Measurements from ENCODE around the gene REN. TPM values are rescaled to one million over a fixed set of nuclear protein-coding genes. Genes with fewer than 3 reads are reported as not detected.

The REN gene
- total and polyA plus RNA-seq, 4 donors = 0.05 to 0.25 (median 0.15) TPM; not detected in 1

- no peak for TF ChIP-seq HNF4G (IDR thresholded peaks at IDR 0.05)
- TF ChIP-seq CTCF (IDR thresholded peaks at IDR 0.05; ENCODE audit: low read depth, low read length, missing input control) = no peak
- no peak for TF ChIP-seq SP1 (IDR thresholded peaks at IDR 0.05)
- TF ChIP-seq GABPA (IDR thresholded peaks at IDR 0.05 in 1 of 2, conservative IDR thresholded peaks at IDR 0.05 in 1 of 2) = no peak
- no peak for TF ChIP-seq RXRA (IDR thresholded peaks at IDR 0.05)
- TF ChIP-seq ATF3 (IDR thresholded peaks at IDR 0.05) = no peak
- no peak for TF ChIP-seq FOXA2 (IDR thresholded peaks at IDR 0.05)
- no peak for TF ChIP-seq EGR1 (IDR thresholded peaks at IDR 0.05; ENCODE audit: low read depth in 2 of 2)
- Histone ChIP-seq H3K36me3 (ENCODE audit: control insufficient read depth in 4 of 4, insufficient read depth in 3 of 4, low read depth in 1 of 4, low read length in 3 of 4) (peaks cover 0 to 2% (median 0%) of the 10 kb centered on the region in 4 donors), H3K27me3 (ENCODE audit: control insufficient read depth in 4 of 4, insufficient read depth in 4 of 4, low read length in 3 of 4) (no peaks in the 10 kb centered on the region), H3K9ac (ENCODE audit: low read depth in 1 of 2, low read length in 2 of 2) (no peak overlapping the region), H3K4me1 (ENCODE audit: control insufficient read depth in 4 of 4, insufficient read depth in 4 of 4, low read length in 3 of 4) (peaks cover 3 to 31% (median 19%) of the 10 kb centered on the region in 4 donors), H3K4me3 (ENCODE audit: low read depth in 1 of 3, low read length in 3 of 3) (no peak overlapping the region), H3K27ac (ENCODE audit: low read depth in 1 of 2, low read length in 2 of 2) (no peak overlapping the region), H3K9me3 (ENCODE audit: control insufficient read depth in 4 of 4, low read length in 3 of 4) (no peaks in the 10 kb centered on the region)
- no peak for DNase-seq (ENCODE audit: low spot score)
- 45% methylated on average over 2 of the region's 2 CpGs for WGBS
Measured at GRCh38 chr1:204206121-204206520, 40.0 kb upstream of the REN start.

- Histone ChIP-seq H3K9me3 (ENCODE audit: control insufficient read depth in 4 of 4, low read length in 3 of 4) (no peaks in the 10 kb centered on the region), H3K4me3 (ENCODE audit: low read depth in 1 of 3, low read length in 3 of 3) (no peak overlapping the region), H3K27ac (ENCODE audit: low read depth in 1 of 2, low read length in 2 of 2) (no peak overlapping the region), H3K27me3 (ENCODE audit: control insufficient read depth in 4 of 4, insufficient read depth in 4 of 4, low read length in 3 of 4) (no peaks in the 10 kb centered on the region), H3K4me1 (ENCODE audit: control insufficient read depth in 4 of 4, insufficient read depth in 4 of 4, low read length in 3 of 4) (peaks cover 2 to 28% (median 18%) of the 10 kb centered on the region in 4 donors), H3K36me3 (ENCODE audit: control insufficient read depth in 4 of 4, insufficient read depth in 3 of 4, low read depth in 1 of 4, low read length in 3 of 4) (peaks cover 0 to 2% (median 0%) of the 10 kb centered on the region in 4 donors), H3K9ac (ENCODE audit: low read depth in 1 of 2, low read length in 2 of 2) (no peak overlapping the region)
- TF ChIP-seq REST (IDR thresholded peaks at IDR 0.05) (no peak), HNF4G (IDR thresholded peaks at IDR 0.05) (no peak), CTCF (IDR thresholded peaks at IDR 0.05; ENCODE audit: low read depth, low read length, missing input control) (no peak), GABPA (IDR thresholded peaks at IDR 0.05 in 1 of 2, conservative IDR thresholded peaks at IDR 0.05 in 1 of 2) (no peak), NR2F2 (IDR thresholded peaks at IDR 0.05) (no peak), FOXA2 (IDR thresholded peaks at IDR 0.05) (no peak), SP1 (IDR thresholded peaks at IDR 0.05) (no peak), JUND (IDR thresholded peaks at IDR 0.05) (no peak), EGR1 (IDR thresholded peaks at IDR 0.05; ENCODE audit: low read depth in 2 of 2) (no peak)
- no peak for DNase-seq (ENCODE audit: low spot score)
Measured at GRCh38 chr1:204205486-204205885, 39.3 kb upstream of the REN start.

All from liver (tissue), 9 donors.